ENCODE results near the gene GAREM1. TPM values are rescaled to one million over a fixed set of nuclear protein-coding genes. Genes with fewer than 3 reads are reported as not detected.

Gene GAREM1
- total and polyA plus RNA-seq, 4 donors: 1.5 to 7.5 (median 2.0) TPM

GRCh38 chr18:32424696-32425095 lies 46.0 kb downstream of the GAREM1 start:
- Histone ChIP-seq H3K9me3 (ENCODE audit: control insufficient read depth in 4 of 4, low read length in 3 of 4) (no peaks in the 10 kb centered on the region), H3K4me1 (ENCODE audit: control insufficient read depth in 4 of 4, insufficient read depth in 4 of 4, low read length in 3 of 4) (peaks cover 0 to 11% (median 6%) of the 10 kb centered on the region in 4 donors), H3K27me3 (ENCODE audit: control insufficient read depth in 4 of 4, insufficient read depth in 4 of 4, low read length in 3 of 4) (no peaks in the 10 kb centered on the region), H3K36me3 (ENCODE audit: control insufficient read depth in 4 of 4, insufficient read depth in 3 of 4, low read depth in 1 of 4, low read length in 3 of 4) (no peaks in the 10 kb centered on the region), H3K9ac (ENCODE audit: low read depth in 1 of 2, low read length in 2 of 2) (no peak overlapping the region), H3K27ac (ENCODE audit: low read depth in 1 of 2, low read length in 2 of 2) (no peak overlapping the region), H3K4me3 (ENCODE audit: low read depth in 1 of 3, low read length in 3 of 3) (no peak overlapping the region)
- 11% methylated on average over 1 of the region's 1 CpG for WGBS
- DNase-seq (ENCODE audit: low spot score): no peak
- TF ChIP-seq RAD21 (IDR thresholded peaks at IDR 0.05) (peak in 1 of 2 donors; percentile 12), HNF4A (conservative IDR thresholded peaks at IDR 0.05) (no peak)

GRCh38 chr18:32422978-32423740 lies 47.5 kb downstream of the GAREM1 start:
- DNase-seq (ENCODE audit: low spot score): no peak
- Histone ChIP-seq H3K4me3 (ENCODE audit: low read depth in 1 of 3, low read length in 3 of 3) (no peak overlapping the region), H3K9me3 (ENCODE audit: control insufficient read depth in 4 of 4, low read length in 3 of 4) (no peaks in the 10 kb centered on the region), H3K27me3 (ENCODE audit: control insufficient read depth in 4 of 4, insufficient read depth in 4 of 4, low read length in 3 of 4) (no peaks in the 10 kb centered on the region), H3K4me1 (ENCODE audit: control insufficient read depth in 4 of 4, insufficient read depth in 4 of 4, low read length in 3 of 4) (peaks cover 0 to 12% (median 8%) of the 10 kb centered on the region in 4 donors), H3K27ac (ENCODE audit: low read depth in 1 of 2, low read length in 2 of 2) (no peak overlapping the region), H3K36me3 (ENCODE audit: control insufficient read depth in 4 of 4, insufficient read depth in 3 of 4, low read depth in 1 of 4, low read length in 3 of 4) (no peaks in the 10 kb centered on the region), H3K9ac (ENCODE audit: low read depth in 1 of 2, low read length in 2 of 2) (no peak overlapping the region)
- 98% methylated on average over 4 of the region's 4 CpGs for whole genome bisulfite sequencing
- TF ChIP-seq NR2F2 (IDR thresholded peaks at IDR 0.05): no peak

- TF ChIP-seq ATF3 (IDR thresholded peaks at IDR 0.05) (no peak), YY1 (IDR thresholded peaks at IDR 0.05) (no peak), GABPA (IDR thresholded peaks at IDR 0.05 in 1 of 2, conservative IDR thresholded peaks at IDR 0.05 in 1 of 2) (no peak), CTCF (IDR thresholded peaks at IDR 0.05; ENCODE audit: low read depth, low read length, missing input control) (no peak), RXRA (IDR thresholded peaks at IDR 0.05) (no peak), MAX (IDR thresholded peaks at IDR 0.05) (no peak), ZBTB33 (IDR thresholded peaks at IDR 0.05) (no peak), REST (IDR thresholded peaks at IDR 0.05) (no peak)
- Histone ChIP-seq H3K27ac (ENCODE audit: low read depth in 1 of 2, low read length in 2 of 2) (no peak overlapping the region), H3K9me3 (ENCODE audit: control insufficient read depth in 4 of 4, low read length in 3 of 4) (no peaks in the 10 kb centered on the region), H3K36me3 (ENCODE audit: control insufficient read depth in 4 of 4, insufficient read depth in 3 of 4, low read depth in 1 of 4, low read length in 3 of 4) (no peaks in the 10 kb centered on the region), H3K4me3 (ENCODE audit: low read depth in 1 of 3, low read length in 3 of 3) (no peak overlapping the region), H3K9ac (ENCODE audit: low read depth in 1 of 2, low read length in 2 of 2) (no peak overlapping the region), H3K4me1 (ENCODE audit: control insufficient read depth in 4 of 4, insufficient read depth in 4 of 4, low read length in 3 of 4) (peaks cover 0 to 8% (median 5%) of the 10 kb centered on the region in 4 donors), H3K27me3 (ENCODE audit: control insufficient read depth in 4 of 4, insufficient read depth in 4 of 4, low read length in 3 of 4) (no peaks in the 10 kb centered on the region)
- 98% methylated on average over 3 of the region's 3 CpGs for WGBS
- DNase-seq (ENCODE audit: low spot score): no peak
Measured at GRCh38 chr18:32422201-32422600, 48.5 kb downstream of the GAREM1 start.
